Skeletal muscle tissue (tissue), 4 donors: ENCODE measurements around the gene CCNJL. TPM values are rescaled to one million over a fixed set of nuclear protein-coding genes. Genes with fewer than 3 reads are reported as not detected.
"Not testable (repeated sequence)": the region's sequence is repeated elsewhere in the genome, so short reads cannot be mapped to it uniquely, and the experiment has no call there.

Source experiments
- H3K27ac ChIP-seq: one replicate; pipeline ENCODE4 v1.7.0; 2013; ENCODE audit warnings: mild to moderate bottlenecking, low read depth, low read length, inconsistent platforms
- H3K27me3 ChIP-seq, 3 donors: one replicate each; pipeline ENCODE4 v1.7.0; 2013; ENCODE audit warnings: low read length in 3 of 3; ENCODE audit not compliant: control insufficient read depth in 3 of 3, insufficient read depth in 3 of 3
- H3K36me3 ChIP-seq, 3 donors: one replicate each; pipeline ENCODE4 v1.7.0; 2013; ENCODE audit warnings: low read length in 3 of 3; ENCODE audit not compliant: control insufficient read depth in 3 of 3, insufficient read depth in 3 of 3
- H3K4me1 ChIP-seq, 3 donors: one replicate each; pipeline ENCODE4 v1.7.0; 2013; ENCODE audit warnings: low read length in 3 of 3, mild to moderate bottlenecking in 3 of 3; ENCODE audit not compliant: control insufficient read depth in 3 of 3, insufficient read depth in 3 of 3
- H3K4me3 ChIP-seq, 3 donors: one replicate each; pipeline ENCODE4 v1.7.0; 2013; ENCODE audit warnings: low read length in 3 of 3
- H3K9ac ChIP-seq, 3 donors: one replicate each; pipeline ENCODE4 v1.7.0; 2013; ENCODE audit warnings: low read length in 3 of 3, mild to moderate bottlenecking in 3 of 3, moderate library complexity in 2 of 3, low read depth in 1 of 3
- H3K9me3 ChIP-seq, 3 donors: one replicate each; pipeline ENCODE4 v1.7.0; 2013; ENCODE audit warnings: low read length in 3 of 3; ENCODE audit not compliant: control insufficient read depth in 3 of 3
- total RNA-seq: library from RNA; depleted of rRNA; stranded (reverse); fragments of >200 nt; gene quantifications from one replicate; pipeline ENCODE4 v1.2.3, GENCODE V29; 2014
- donor health status: Osteomylitis.

Gene CCNJL
- total RNA-seq, 1 donor from 2014 or later: 3.1 TPM

DNA sequence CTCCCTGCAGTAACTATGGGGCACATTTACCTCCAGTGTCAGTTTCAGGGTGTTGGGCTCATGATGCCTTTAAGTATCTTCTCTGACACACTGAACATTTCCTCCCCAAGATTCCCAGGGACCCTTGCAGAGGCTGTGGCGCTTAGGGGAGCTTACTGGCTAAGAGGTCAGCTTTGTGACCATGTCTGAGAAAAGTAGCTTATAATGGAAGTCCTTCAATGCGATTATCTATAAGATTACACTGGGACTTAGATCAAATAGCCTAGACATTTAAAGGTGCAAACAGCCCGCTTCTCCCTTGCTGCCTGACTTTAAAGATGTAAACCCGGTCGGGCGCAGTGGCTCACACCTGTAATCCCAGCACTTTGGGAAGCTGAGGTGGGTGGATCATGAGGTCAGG is 57.7 kb downstream of the CCNJL start:
- no peak overlapping the region for H3K4me3 ChIP-seq
- no peak overlapping the region for H3K9ac ChIP-seq
- no peaks in the 10 kb centered on the region for H3K4me1 ChIP-seq
- H3K27ac ChIP-seq: no peak overlapping the region
- no peaks in the 10 kb centered on the region for H3K27me3 ChIP-seq
- H3K9me3 ChIP-seq: no peaks in the 10 kb centered on the region
- no peaks in the 10 kb centered on the region for H3K36me3 ChIP-seq

DNA sequence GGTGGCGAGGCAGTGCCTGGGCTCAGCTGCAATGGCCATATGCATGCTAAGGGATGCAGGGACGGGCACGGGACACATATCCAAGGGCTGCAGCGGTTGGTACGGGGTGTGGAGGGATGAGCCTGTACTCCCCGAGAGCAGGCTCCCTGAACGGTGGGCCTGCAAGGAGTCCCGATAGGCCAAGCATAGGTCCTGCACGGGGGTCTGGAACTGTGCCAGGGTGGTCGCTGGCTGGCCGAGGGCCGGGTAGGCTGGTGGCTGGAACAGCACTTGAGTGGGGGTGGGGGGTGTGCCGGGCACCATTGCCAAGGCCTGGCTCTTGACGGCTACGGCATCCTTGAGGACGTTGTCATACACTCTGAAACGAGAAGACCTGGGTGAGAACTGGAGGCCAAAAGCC is 58.9 kb downstream of the CCNJL start:
- Histone ChIP-seq H3K36me3 (no peaks in the 10 kb centered on the region), H3K27me3 (no peaks in the 10 kb centered on the region), H3K27ac (no peak overlapping the region), H3K4me1 (no peaks in the 10 kb centered on the region), H3K4me3 (no peak overlapping the region), H3K9ac (no peak overlapping the region), H3K9me3 (no peaks in the 10 kb centered on the region)

DNA sequence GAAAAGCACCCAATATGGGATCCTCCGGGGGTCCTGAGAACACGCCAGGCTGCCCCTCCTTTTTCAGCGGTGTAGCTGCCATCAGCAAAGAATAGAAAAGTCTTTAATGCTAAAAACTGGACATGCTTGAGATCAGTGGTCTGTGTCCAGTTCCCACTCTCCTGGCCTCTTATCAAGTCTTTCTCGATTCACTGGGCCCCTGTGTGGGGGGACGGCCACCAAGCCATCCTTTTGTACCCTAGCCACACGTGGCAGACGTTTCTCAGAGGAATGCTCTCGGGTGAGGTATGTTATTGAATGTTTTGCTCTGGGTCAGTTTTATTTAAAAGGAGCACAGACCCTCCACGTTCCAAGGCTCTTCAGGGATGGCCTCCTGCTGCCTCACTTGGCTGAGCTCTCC is 59.4 kb downstream of the CCNJL start:
- Histone ChIP-seq H3K27ac (no peak overlapping the region), H3K4me1 (no peaks in the 10 kb centered on the region), H3K27me3 (no peaks in the 10 kb centered on the region), H3K36me3 (no peaks in the 10 kb centered on the region), H3K9ac (no peak overlapping the region), H3K4me3 (no peak overlapping the region), H3K9me3 (no peaks in the 10 kb centered on the region)

DNA sequence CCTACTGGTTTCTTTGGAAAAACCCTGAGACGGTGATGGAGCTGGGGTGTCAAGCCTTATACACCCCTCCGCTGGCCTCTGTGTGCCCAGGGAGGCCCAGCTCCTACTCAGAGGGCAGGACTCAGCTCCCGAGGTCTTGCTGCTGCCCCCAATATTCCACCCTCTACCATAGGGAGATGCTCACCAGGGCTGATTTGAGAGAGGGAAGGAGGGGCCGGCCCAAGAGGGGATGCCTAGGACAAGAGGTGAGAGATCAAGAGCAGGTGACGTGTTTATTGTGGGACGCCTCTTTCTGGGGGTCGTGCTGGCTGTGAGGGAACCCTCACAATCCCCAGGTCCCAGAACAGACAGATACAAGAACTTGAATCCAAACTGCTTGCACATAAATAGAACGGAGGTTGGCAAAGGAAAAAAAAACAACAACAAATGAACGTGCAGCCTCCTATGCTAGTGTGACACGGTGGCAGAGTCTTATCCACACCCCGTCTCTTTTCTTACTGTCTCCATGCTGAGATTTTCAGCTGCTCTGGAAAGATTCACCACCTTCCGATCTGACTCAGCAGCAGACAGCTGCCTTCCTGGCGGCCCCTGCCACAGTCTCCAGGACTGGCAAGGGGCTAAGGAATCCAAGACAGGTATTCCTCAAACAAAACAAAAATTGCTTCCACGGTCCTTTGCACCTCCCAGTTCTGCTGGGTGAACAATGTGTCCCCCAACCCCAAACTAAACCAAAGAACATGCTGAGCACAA is 60.8 kb downstream of the CCNJL start:
- no peaks in the 10 kb centered on the region for H3K9me3 ChIP-seq
- no peaks in the 10 kb centered on the region for H3K36me3 ChIP-seq

DNA sequence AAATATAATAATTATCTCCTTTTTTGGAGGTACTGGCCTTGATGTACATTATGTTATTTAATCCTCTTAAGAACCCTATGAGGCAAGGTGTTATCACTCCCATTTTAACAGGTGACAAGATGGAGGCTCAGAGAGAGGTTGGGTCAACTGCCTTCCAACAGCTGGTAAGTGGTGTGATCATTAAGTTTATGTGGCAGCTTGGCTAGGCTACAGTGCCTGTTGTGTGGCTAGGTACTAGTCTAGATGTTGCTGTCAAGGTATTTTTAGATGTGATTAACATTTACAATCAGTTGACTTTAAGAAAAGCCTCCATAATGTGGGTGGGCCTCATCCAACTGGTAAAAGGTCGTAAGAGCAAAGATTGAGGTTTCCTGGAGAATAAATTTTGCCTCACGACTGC is 61.5 kb downstream of the CCNJL start:
- Histone ChIP-seq H3K4me1 (no peaks in the 10 kb centered on the region), H3K27me3 (no peaks in the 10 kb centered on the region), H3K9me3 (no peaks in the 10 kb centered on the region), H3K9ac (no peak overlapping the region), H3K36me3 (no peaks in the 10 kb centered on the region), H3K4me3 (no peak overlapping the region), H3K27ac (no peak overlapping the region)

More for the DNA sequence above, 60.8 kb downstream of the CCNJL start:
- H3K4me1 ChIP-seq: no peaks in the 10 kb centered on the region
- H3K27me3 ChIP-seq: no peaks in the 10 kb centered on the region
- H3K4me3 ChIP-seq: no peak overlapping the region
- H3K9ac ChIP-seq: no peak overlapping the region
- H3K27ac ChIP-seq: no peak overlapping the region

DNA sequence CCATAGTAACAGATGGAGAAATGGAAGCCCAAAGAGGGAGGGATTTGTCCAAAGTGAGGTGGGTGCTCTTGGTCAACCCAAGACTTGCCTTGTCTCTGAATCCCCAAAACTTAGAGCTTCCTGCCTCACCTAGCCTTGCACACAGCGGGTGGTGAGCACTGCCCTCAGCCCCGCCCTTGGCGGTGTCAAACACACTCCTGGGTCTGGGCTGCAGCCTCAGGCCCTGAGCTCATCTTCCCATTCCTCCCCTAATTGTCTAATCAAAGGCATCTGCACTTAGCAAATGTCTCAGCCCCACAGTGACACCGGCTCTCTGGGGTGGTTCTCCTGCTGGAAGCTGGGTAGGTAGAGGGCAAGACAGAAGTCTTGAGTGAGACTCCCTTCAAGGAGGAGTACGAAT is 62.1 kb downstream of the CCNJL start:
- Histone ChIP-seq H3K4me3 (no peak overlapping the region), H3K9ac (no peak overlapping the region), H3K27me3 (no peaks in the 10 kb centered on the region), H3K36me3 (no peaks in the 10 kb centered on the region), H3K4me1 (no peaks in the 10 kb centered on the region), H3K27ac (no peak overlapping the region), H3K9me3 (no peaks in the 10 kb centered on the region)

DNA sequence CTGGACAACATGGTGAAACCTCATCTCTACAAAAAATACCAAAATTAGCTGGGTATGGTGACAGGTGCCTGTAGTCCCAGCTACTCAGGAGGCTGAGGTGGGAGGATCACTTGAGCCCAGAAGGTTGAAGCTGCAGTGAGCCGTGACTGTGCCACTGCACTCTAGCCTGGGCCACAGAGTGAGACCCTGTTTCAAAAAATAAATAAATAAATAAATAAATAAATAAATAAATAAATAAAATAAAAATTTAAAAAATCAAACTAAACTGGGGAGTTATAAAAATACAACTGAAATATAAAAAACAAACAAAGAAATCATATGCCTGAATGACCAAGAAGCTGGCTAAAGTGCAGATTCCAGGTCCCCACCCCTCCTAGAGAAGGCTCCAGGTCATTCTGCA is 62.8 kb downstream of the CCNJL start:
- H3K9me3 ChIP-seq, H3K27me3 ChIP-seq, H3K27ac ChIP-seq, H3K9ac ChIP-seq, H3K4me3 ChIP-seq, H3K36me3 ChIP-seq, H3K4me1 ChIP-seq: not testable (repeated sequence)

DNA sequence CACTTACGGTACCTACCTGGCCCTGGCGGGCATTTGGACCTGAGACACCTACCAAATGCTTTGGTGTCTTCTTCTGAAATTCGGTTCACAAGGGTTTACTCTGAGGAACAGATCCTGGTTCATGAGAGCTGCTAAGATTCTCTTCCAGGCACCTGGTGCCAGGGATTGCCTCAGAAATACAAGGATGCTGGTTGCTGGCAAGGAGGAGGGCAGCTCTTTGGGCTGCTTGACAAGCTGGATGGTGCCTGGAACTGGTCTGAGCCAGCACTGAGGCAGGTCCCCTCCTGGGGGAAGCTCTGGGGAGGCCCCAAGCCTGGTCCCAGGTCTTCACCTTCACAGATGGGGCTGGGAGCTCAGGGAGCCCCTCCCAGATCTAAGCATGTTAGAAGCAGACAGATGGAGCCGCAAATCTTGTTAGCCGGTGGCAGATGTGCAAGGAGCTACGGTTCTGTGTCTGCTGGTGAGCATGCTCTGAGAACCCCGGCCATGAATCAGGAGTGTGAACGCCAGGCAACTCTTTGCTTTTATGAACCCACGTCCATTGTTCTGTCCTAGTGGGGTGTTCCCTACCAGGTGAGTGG is 66.8 kb downstream of the CCNJL start:
- Histone ChIP-seq H3K9ac (no peak overlapping the region), H3K4me3 (no peak overlapping the region), H3K9me3 (no peaks in the 10 kb centered on the region), H3K27me3 (peaks cover 0 to 4% (median 0%) of the 10 kb centered on the region in 3 donors), H3K4me1 (no peaks in the 10 kb centered on the region), H3K27ac (no peak overlapping the region), H3K36me3 (no peaks in the 10 kb centered on the region)

DNA sequence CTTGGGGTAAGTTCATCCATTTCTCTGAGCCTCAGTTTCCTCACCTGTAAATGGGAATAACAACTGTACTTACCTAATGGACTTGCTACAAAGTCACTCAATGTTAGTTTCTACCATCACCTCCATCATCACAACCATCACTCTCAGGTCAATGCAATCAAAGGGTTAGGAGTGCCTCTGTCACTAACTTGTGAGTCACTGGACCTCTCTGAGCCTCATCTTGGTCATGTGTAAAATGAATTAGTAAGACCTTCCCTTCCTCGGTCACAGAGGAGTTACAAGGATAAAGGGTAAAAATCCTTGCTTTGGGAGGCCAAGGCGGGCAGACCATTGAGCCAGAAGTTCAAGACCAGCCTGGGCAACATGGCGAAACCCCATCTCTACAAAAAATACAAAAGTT is 70.2 kb downstream of the CCNJL start:
- Histone ChIP-seq H3K9me3 (no peaks in the 10 kb centered on the region), H3K27me3 (peaks cover 0 to 4% (median 0%) of the 10 kb centered on the region in 3 donors), H3K4me1 (no peaks in the 10 kb centered on the region), H3K9ac (no peak overlapping the region), H3K36me3 (no peaks in the 10 kb centered on the region), H3K4me3 (no peak overlapping the region), H3K27ac (no peak overlapping the region)

DNA sequence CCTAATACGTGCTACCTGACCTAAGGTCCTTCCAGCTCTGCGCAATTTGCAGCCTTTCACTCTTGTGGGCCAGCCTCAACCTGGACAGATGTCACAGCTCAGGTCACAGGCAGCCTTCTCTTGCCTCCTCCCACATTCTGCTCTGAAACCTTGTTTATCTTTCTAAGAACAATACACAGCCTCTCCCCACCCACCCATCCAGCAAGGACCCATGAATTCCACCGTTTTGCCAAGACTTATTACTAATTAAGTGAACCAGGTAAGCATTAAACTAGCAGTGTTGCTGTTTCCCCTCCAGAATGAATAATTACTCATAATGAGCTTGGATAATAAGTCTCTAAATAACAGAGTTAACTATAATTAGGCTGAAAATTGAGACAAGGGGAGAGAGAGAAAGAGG is 72.0 kb downstream of the CCNJL start:
- Histone ChIP-seq H3K4me3 (no peak overlapping the region), H3K4me1 (no peaks in the 10 kb centered on the region), H3K27me3 (peaks cover 0 to 4% (median 0%) of the 10 kb centered on the region in 3 donors), H3K36me3 (no peaks in the 10 kb centered on the region), H3K27ac (no peak overlapping the region), H3K9me3 (no peaks in the 10 kb centered on the region), H3K9ac (no peak overlapping the region)
